ENCODE measurements around the gene TRIM14. TPM values are rescaled to one million over a fixed set of nuclear protein-coding genes. Genes with fewer than 3 reads are reported as not detected.

TRIM14 gene
- total RNA-seq, 1 experiment from 2014 or later, result 20.2 TPM

DNA sequence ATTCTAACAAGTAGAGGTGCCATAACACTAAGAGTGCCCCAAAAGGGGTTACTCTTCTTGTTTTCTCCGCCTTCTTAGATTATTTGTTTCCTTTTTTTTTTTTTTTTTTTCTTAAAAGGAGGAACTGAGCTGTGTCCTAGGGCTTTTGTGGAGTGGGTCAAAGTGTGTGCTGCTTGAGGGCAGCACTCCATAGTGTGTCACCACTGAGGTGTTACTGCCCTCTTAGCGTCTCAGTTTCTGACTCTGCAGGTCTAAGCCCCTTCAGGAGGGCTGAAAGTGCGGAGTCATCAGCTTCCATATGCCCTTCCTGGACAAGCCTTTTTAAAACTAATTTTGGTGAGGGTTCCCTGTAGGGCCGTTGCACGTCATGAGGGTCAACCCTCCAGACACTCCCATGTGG lies 75.1 kb downstream of the TRIM14 start:
- intact Hi-C loops (cut with micrococcal nuclease; ENCODE audit: unreplicated experiment), result no loop called here
- no peaks in the 10 kb centered on the region for H3K27me3 ChIP-seq (ENCODE audit: insufficient read depth, low read depth)
- no TSS peak for BruUV-seq (replicated peaks)
- peaks cover 24% of the 10 kb centered on the region; the same call in 1 of the 2 replicates for H3K36me3 ChIP-seq (ENCODE audit: low read depth)
- H3K9me2 ChIP-seq (ENCODE audit: insufficient read depth), result no peaks in the 10 kb centered on the region
- DNase-seq, result no peak
- H3K9me3 ChIP-seq (ENCODE audit: insufficient read depth, low read depth), result no peaks in the 10 kb centered on the region
- peaks cover 32% of the 10 kb centered on the region for H3K4me1 ChIP-seq (replicated peaks; ENCODE audit: insufficient read depth)
- TF ChIP-seq EZH2 (IDR thresholded peaks at IDR 0.05; ENCODE audit: low read depth) (no peak), CTCF (conservative IDR thresholded peaks at IDR 0.05) (no peak)
- H3K4me3 ChIP-seq, result no peak overlapping the region
- no peaks in the 10 kb centered on the region for H4K20me1 ChIP-seq (ENCODE audit: insufficient read depth)
- peaks cover 43% of the 10 kb centered on the region for H3K79me2 ChIP-seq (ENCODE audit: low read depth)
- CTCF ChIA-PET, result interaction anchor here (0.6 to 0.7 kb wide), 2 partner anchors 8 to 55 kb away, joined by 4 to 6 read pairs; no protein-coding TSS in a partner anchor
- no peak overlapping the region for H2AFZ ChIP-seq
- H3K4me2 ChIP-seq, result no peak overlapping the region
- H3K27ac ChIP-seq, result no peak overlapping the region
- POLR2A ChIA-PET (ENCODE audit: unreplicated experiment), result no interaction called here
- H3F3A ChIP-seq (ENCODE audit: insufficient read depth, low read depth), result peaks cover 26% of the 10 kb centered on the region; the same call in 1 of the 2 replicates

- no peak overlapping the region for H3K27ac ChIP-seq
- H3K4me1 ChIP-seq (replicated peaks; ENCODE audit: insufficient read depth), result peaks cover 30% of the 10 kb centered on the region
- no peaks in the 10 kb centered on the region for H3K27me3 ChIP-seq (ENCODE audit: insufficient read depth, low read depth)
- H2AFZ ChIP-seq, result no peak overlapping the region
- no TSS peak for BruUV-seq (replicated peaks)
- no peak for TF ChIP-seq EZH2 (IDR thresholded peaks at IDR 0.05; ENCODE audit: low read depth)
- TF ChIP-seq CTCF (conservative IDR thresholded peaks at IDR 0.05), result no peak
- intact Hi-C loops (cut with micrococcal nuclease; ENCODE audit: unreplicated experiment), result no loop called here
- DNase-seq, result no peak
- no peak overlapping the region for H3K4me3 ChIP-seq
- ChIA-PET CTCF (no interaction called here), POLR2A (ENCODE audit: unreplicated experiment) (no interaction called here)
- H4K20me1 ChIP-seq (ENCODE audit: insufficient read depth), result no peaks in the 10 kb centered on the region
- H3F3A ChIP-seq (ENCODE audit: insufficient read depth, low read depth), result peaks cover 12% of the 10 kb centered on the region
- no peaks in the 10 kb centered on the region for H3K9me3 ChIP-seq (ENCODE audit: insufficient read depth, low read depth)
- no peaks in the 10 kb centered on the region for H3K36me3 ChIP-seq (ENCODE audit: low read depth)
- no peak overlapping the region for H3K4me2 ChIP-seq
- peaks cover 6% of the 10 kb centered on the region for H3K79me2 ChIP-seq (ENCODE audit: low read depth)
- H3K9me2 ChIP-seq (ENCODE audit: insufficient read depth), result no peaks in the 10 kb centered on the region
These were observed 78.8 kb downstream of the TRIM14 start for GRCh38 chr9:98040212-98040611.

DNA sequence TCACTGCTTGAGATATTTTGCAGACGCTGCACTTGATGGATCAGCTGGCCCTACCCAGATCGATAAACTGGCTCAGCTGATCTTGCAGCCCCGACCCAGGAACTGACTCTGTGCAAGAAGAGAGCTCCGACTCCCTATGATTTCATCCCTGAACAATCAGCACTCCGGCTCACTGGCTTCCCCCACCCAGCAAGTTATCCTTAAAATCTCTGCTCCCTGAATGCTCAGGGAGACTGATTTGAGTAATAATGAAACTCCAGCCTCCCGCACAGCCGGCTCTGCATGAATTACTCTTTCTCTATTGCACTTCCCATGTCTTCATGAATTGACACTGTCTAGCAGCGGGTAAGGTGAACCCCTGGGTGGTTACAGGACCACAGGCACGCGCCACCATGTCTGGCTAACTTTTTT lies 79.4 kb downstream of the TRIM14 start:
- no peaks in the 10 kb centered on the region for H3K9me3 ChIP-seq (ENCODE audit: insufficient read depth, low read depth)
- peaks cover 18% of the 10 kb centered on the region for H3F3A ChIP-seq (ENCODE audit: insufficient read depth, low read depth)
- no peaks in the 10 kb centered on the region for H3K9me2 ChIP-seq (ENCODE audit: insufficient read depth)
- H3K4me1 ChIP-seq (replicated peaks; ENCODE audit: insufficient read depth), result peaks cover 29% of the 10 kb centered on the region
- no peak overlapping the region for H2AFZ ChIP-seq
- DNase-seq, result no peak
- intact Hi-C loops (cut with micrococcal nuclease; ENCODE audit: unreplicated experiment), result no loop called here
- no peak overlapping the region for H3K27ac ChIP-seq
- no peaks in the 10 kb centered on the region for H4K20me1 ChIP-seq (ENCODE audit: insufficient read depth)
- no peaks in the 10 kb centered on the region for H3K36me3 ChIP-seq (ENCODE audit: low read depth)
- ChIA-PET CTCF (no interaction called here), POLR2A (ENCODE audit: unreplicated experiment) (no interaction called here)
- no peaks in the 10 kb centered on the region for H3K27me3 ChIP-seq (ENCODE audit: insufficient read depth, low read depth)
- no peak for TF ChIP-seq EZH2 (IDR thresholded peaks at IDR 0.05; ENCODE audit: low read depth)
- TF ChIP-seq CTCF (conservative IDR thresholded peaks at IDR 0.05), result no peak
- H3K4me2 ChIP-seq, result no peak overlapping the region
- H3K79me2 ChIP-seq (ENCODE audit: low read depth), result no peaks in the 10 kb centered on the region; the same call in 1 of the 2 replicates
- BruUV-seq (replicated peaks), result no TSS peak
- H3K4me3 ChIP-seq, result no peak overlapping the region
